Peyer's patch (tissue), 4 donors: ENCODE data around the gene PLA2G4E. TPM values are rescaled to one million over a fixed set of nuclear protein-coding genes. Genes with fewer than 3 reads are reported as not detected.
A peak's percentile ranks its signal among the peaks of the same experiment; 100 is the strongest.

Experiments used
- DNase-seq, 3 donors: peaks; one replicate each; pipeline ENCODE4 v3.0.0-alpha.2; 2017 to 2019
- H3K27ac ChIP-seq, 4 donors: fragments of 200-600 bp; sonication (generic); one replicate each; pipeline ENCODE4 v1.5.1; 2016 to 2019
- H3K27me3 ChIP-seq, 2 donors: fragments of 200-600 bp; sonication (generic); one replicate each; pipeline ENCODE4 v1.5.1; 2019
- H3K36me3 ChIP-seq, 3 donors: fragments of 200-600 bp; sonication (generic); one replicate each; pipeline ENCODE4 v1.5.1; 2016 to 2019
- H3K4me1 ChIP-seq, 4 donors: fragments of 200-600 bp; sonication (generic); one replicate each; pipeline ENCODE4 v1.5.1; 2016 to 2019
- H3K4me3 ChIP-seq, 4 donors: fragments of 200-600 bp; sonication (generic); 1 replicate in 3 of 4; 2 replicates in 1 of 4; pipeline ENCODE4 v1.5.1; 2016 to 2019; ENCODE audit warnings: mild to moderate bottlenecking in 1 of 4
- H3K9me3 ChIP-seq, 4 donors: fragments of 200-600 bp; sonication (generic); one replicate each; pipeline ENCODE4 v1.5.1; 2016 to 2019; ENCODE audit warnings: mild to moderate bottlenecking in 1 of 4
- POLR2A ChIP-seq, 2 donors: fragments of 450-650 bp; IDR thresholded peaks; one replicate each; pipeline ENCODE4 v1.5.1; 2017; ENCODE audit warnings: antibody characterized with exemption in 2 of 2, mild to moderate bottlenecking in 2 of 2, moderate library complexity in 2 of 2
- total RNA-seq, 4 donors: library from RNA; depleted of rRNA; stranded (reverse); fragments of >200 nt; gene quantifications; one replicate each; pipeline ENCODE4 v1.1.0, GENCODE V29; 2016
- TF ChIP-seq, protein P1 (sequence below), 6 experiments: fragments of 450-650 bp in 4 of 6; fragments of 200-600 bp in 2 of 6; sonication (generic) in 1 of 6; IDR thresholded peaks; one replicate each; pipeline ENCODE4 v1.5.1; 2017 to 2019; ENCODE audit warnings: antibody characterized with exemption in 6 of 6, mild to moderate bottlenecking in 3 of 6, moderate library complexity in 1 of 6

Gene PLA2G4E
- total RNA-seq, 4 donors from 2014 or later, result 1.5 TPM; not detected in 3

DNA sequence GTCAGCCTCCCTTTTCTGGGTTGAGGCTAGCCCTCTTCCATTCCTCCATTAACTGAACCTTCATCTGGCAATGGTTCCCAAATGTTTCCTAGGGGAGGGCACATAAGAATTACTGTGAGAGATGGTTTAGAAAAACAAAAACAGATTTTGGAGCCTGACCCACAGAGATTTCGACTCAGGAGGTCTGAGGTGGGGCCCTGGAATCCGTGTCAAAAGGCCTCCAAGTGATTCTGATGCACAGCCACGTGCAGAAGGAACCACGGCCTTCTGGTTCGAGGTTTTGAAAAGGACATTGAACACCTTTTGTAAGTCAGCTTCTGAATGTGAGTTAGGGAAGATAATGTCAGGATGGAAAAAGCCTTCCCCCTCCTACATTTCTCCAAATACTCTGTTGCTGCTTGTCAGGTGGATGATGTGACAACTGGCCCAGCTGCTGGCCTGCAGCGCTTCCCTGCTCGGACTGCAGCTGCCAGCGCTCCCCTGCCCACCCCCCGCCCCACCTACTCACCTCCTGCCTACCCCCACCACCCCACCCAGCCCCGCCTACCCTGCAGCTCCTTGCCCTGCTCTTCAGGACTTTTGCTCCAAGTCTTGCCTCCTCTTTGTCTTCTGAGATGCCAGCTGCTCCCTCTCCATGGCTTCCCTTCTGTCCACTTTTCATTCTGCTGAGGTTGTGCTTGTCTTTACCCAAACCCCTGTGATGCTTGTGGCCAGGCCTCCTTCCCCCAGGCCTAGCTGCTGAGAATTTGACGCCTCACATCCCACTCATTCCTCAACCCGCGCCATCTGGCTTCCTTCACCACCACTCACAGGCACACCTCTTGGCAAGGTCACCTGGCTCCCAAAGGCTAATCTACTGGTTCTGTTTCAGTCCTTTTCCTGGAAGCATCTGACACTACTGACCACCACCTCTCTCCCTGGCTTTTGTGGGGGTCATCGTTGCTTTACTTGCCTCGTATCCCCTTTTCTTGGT, 55.1 kb downstream of the PLA2G4E start:
- H3K4me3 ChIP-seq, result no peak overlapping the region
- no peaks in the 10 kb centered on the region for H3K36me3 ChIP-seq
- no peak for TF ChIP-seq POLR2A (IDR thresholded peaks at IDR 0.05)
- TF ChIP-seq, protein P1, sequence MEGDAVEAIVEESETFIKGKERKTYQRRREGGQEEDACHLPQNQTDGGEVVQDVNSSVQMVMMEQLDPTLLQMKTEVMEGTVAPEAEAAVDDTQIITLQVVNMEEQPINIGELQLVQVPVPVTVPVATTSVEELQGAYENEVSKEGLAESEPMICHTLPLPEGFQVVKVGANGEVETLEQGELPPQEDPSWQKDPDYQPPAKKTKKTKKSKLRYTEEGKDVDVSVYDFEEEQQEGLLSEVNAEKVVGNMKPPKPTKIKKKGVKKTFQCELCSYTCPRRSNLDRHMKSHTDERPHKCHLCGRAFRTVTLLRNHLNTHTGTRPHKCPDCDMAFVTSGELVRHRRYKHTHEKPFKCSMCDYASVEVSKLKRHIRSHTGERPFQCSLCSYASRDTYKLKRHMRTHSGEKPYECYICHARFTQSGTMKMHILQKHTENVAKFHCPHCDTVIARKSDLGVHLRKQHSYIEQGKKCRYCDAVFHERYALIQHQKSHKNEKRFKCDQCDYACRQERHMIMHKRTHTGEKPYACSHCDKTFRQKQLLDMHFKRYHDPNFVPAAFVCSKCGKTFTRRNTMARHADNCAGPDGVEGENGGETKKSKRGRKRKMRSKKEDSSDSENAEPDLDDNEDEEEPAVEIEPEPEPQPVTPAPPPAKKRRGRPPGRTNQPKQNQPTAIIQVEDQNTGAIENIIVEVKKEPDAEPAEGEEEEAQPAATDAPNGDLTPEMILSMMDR (IDR thresholded peaks at IDR 0.05), result no peak
- peaks cover 0 to 36% (median 3%) of the 10 kb centered on the region in 4 donors for H3K4me1 ChIP-seq
- no peaks in the 10 kb centered on the region for H3K27me3 ChIP-seq
- peak overlapping the region in 1 of 4 donors; percentile 7 for H3K27ac ChIP-seq
- DNase-seq, result peak in 1 of 3 donors; percentile 36
- H3K9me3 ChIP-seq, result no peaks in the 10 kb centered on the region

- H3K36me3 ChIP-seq, result no peaks in the 10 kb centered on the region
- H3K27me3 ChIP-seq, result no peaks in the 10 kb centered on the region
- H3K4me3 ChIP-seq, result peak overlapping the region in 2 of 4 donors; percentile 33 to 46
- H3K4me1 ChIP-seq, result peaks cover 0 to 9% (median 0%) of the 10 kb centered on the region in 4 donors
- TF ChIP-seq POLR2A (IDR thresholded peaks at IDR 0.05), result no peak
- TF ChIP-seq, protein P1 (IDR thresholded peaks at IDR 0.05), result no peak
- DNase-seq, result no peak
- peak overlapping the region in 3 of 4 donors; percentile 49 to 89 (median 75) for H3K27ac ChIP-seq
- no peaks in the 10 kb centered on the region for H3K9me3 ChIP-seq
Measured at GRCh38 chr15:41961595-41962202, 59.1 kb downstream of the PLA2G4E start.

- no peaks in the 10 kb centered on the region for H3K27me3 ChIP-seq
- H3K36me3 ChIP-seq, result no peaks in the 10 kb centered on the region
- no peaks in the 10 kb centered on the region for H3K9me3 ChIP-seq
- peak overlapping the region in 3 of 4 donors; percentile 49 to 89 (median 75) for H3K27ac ChIP-seq
- TF ChIP-seq, protein P1 (IDR thresholded peaks at IDR 0.05), result no peak
- no peak for TF ChIP-seq POLR2A (IDR thresholded peaks at IDR 0.05)
- DNase-seq, result no peak
- peak overlapping the region in 3 of 4 donors; percentile 11 to 46 (median 33) for H3K4me3 ChIP-seq
- peaks cover 0 to 3% (median 0%) of the 10 kb centered on the region in 4 donors for H3K4me1 ChIP-seq
Measured at GRCh38 chr15:41961001-41961518, 59.8 kb downstream of the PLA2G4E start.

- H3K9me3 ChIP-seq, result no peaks in the 10 kb centered on the region
- peak overlapping the region in 2 of 4 donors; percentile 31 to 55 for H3K27ac ChIP-seq
- TF ChIP-seq POLR2A (IDR thresholded peaks at IDR 0.05), result no peak
- TF ChIP-seq, protein P1 (IDR thresholded peaks at IDR 0.05), result no peak
Measured at GRCh38 chr15:41958002-41958420, 62.8 kb downstream of the PLA2G4E start.

GRCh38 chr15:41957021-41957897, 63.6 kb downstream of the PLA2G4E start:
- no peak for TF ChIP-seq POLR2A (IDR thresholded peaks at IDR 0.05)
- TF ChIP-seq, protein P1 (IDR thresholded peaks at IDR 0.05), result no peak
- H3K4me1 ChIP-seq, result no peaks in the 10 kb centered on the region
- DNase-seq, result no peak
- peak overlapping the region in 2 of 4 donors; percentile 31 to 55 for H3K27ac ChIP-seq
- H3K27me3 ChIP-seq, result no peaks in the 10 kb centered on the region
- peaks cover 0 to 13% (median 0%) of the 10 kb centered on the region in 3 donors for H3K36me3 ChIP-seq
- H3K4me3 ChIP-seq, result no peak overlapping the region
- no peaks in the 10 kb centered on the region for H3K9me3 ChIP-seq

More at GRCh38 chr15:41958002-41958420, 62.8 kb downstream of the PLA2G4E start:
- H3K27me3 ChIP-seq, result no peaks in the 10 kb centered on the region
- DNase-seq, result no peak
- no peak overlapping the region for H3K4me3 ChIP-seq
- no peaks in the 10 kb centered on the region for H3K4me1 ChIP-seq
- H3K36me3 ChIP-seq, result peaks cover 0 to 8% (median 0%) of the 10 kb centered on the region in 3 donors
